Kasumi-1 (cell line): ENCODE measurements around the gene TENM4.
"Not testable (repeated sequence)": the region's sequence is repeated elsewhere in the genome, so short reads cannot be mapped to it uniquely, and the experiment has no call there.

Experiments
- DNase-seq, 2 experiments: peaks; one replicate each; lab custom pipeline; 2025; lab: John Stamatoyannopoulos, UW

Gene TENM4

GRCh38 chr11:78902771-78903507, 537.9 kb downstream of the TENM4 start:
- DNase-seq, result no peak

- no peak for DNase-seq
Observed at GRCh38 chr11:78901831-78902230, 539.0 kb downstream of the TENM4 start.

DNA sequence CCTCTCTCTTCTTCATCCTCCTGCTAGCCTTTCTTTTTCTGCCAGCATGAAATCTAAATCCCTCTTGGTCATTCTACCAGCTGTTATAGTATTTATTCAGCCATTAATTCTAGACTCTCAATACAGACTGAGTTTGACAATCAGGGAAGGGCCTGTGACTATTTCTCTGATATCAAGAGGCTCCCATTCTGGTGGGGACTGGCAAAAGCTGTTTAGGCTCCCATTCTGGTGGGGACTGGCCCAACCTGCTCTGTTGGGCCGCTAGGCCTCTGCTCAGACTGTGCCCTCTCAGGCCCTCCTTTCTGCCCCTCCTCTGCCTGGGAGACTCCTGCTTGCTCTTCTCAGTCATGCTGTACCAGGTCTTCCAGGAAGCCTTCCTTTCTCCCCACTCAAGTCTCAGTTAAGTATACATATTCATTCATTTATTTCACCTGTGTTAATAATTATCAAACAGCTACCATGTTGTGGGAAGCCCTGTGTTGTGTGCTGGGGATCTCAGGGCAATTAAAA, 542.5 kb downstream of the TENM4 start:
- no peak for DNase-seq

DNA sequence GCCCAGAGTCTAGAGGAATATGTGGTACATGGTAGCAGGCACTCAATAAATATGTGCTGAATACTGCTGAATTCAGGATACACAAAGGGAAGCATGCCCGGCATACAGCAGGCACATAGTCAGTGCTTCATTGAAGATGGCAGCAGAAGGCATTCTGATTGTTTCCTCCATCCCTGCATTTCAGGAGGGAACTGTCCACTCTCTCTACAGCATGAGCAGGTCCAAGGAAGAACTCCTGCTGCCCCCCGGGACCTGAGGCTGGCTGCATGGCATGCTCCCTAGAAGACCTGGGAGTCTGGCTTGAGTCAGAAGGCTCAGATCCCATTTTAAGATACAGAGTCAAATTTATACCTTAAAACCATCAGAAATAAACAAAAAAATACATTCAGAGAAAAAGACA, 546.8 kb downstream of the TENM4 start:
- no peak for DNase-seq

DNA sequence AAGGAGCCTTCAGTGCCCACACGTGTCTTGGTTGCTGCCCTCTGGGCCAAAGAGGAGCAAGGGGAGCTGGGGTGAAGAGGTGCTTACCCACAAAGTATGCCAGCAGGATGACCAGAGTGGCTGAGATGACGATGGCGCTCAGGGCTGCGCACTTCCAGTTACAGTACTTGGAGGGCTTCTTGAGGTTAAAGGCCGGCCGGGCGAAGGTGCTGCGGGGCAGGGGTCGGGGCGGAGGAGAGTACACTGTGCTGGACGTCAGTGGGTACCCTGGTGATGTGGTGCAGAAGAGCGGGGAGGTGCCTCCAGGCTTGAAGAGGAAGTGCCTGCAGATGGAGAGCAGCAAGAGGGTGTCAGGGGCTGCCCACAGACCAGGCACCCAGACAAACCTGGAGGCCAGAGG, 551.1 kb downstream of the TENM4 start:
- no peak for DNase-seq

GRCh38 chr11:78886616-78887015, 554.2 kb downstream of the TENM4 start:
- no peak for DNase-seq

DNA sequence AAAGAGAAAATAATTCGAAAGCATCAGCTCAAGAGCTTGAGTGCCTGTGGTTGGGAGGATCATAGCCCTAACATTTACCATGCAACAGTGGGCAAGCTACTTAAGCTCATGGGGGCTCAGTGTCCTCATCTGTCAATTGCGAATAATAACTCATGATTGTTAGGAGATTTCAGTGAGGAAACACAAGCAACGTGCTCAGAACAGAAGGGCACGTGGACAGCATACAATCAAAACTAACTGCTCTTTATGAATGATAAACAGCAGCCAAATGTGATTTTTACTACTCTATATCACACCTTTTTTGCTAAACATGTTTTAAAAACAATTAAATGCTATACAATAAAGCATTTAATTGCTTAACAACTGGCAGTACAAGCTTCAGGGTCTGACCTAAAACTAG, 556.1 kb downstream of the TENM4 start:
- DNase-seq, result no peak

DNA sequence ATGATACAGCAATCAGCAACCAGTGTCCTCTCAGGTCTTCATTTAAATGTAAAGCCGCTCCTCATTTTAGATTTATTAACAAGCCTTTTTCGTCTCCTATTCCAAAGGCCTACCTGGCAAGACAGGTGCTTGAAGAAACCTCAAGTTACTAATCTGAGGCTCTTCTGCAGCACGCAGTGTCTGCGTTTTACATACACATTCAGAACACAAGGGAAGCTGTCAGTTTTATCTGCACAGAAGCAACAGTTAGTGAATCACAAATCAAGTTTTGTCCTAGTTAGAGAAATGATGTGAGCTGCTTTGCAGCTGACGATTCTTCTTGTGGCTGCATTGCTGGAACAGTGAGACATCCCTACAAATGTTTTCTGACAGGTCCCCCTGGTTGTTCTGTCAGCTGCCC, 557.3 kb downstream of the TENM4 start:
- DNase-seq, result no peak

DNA sequence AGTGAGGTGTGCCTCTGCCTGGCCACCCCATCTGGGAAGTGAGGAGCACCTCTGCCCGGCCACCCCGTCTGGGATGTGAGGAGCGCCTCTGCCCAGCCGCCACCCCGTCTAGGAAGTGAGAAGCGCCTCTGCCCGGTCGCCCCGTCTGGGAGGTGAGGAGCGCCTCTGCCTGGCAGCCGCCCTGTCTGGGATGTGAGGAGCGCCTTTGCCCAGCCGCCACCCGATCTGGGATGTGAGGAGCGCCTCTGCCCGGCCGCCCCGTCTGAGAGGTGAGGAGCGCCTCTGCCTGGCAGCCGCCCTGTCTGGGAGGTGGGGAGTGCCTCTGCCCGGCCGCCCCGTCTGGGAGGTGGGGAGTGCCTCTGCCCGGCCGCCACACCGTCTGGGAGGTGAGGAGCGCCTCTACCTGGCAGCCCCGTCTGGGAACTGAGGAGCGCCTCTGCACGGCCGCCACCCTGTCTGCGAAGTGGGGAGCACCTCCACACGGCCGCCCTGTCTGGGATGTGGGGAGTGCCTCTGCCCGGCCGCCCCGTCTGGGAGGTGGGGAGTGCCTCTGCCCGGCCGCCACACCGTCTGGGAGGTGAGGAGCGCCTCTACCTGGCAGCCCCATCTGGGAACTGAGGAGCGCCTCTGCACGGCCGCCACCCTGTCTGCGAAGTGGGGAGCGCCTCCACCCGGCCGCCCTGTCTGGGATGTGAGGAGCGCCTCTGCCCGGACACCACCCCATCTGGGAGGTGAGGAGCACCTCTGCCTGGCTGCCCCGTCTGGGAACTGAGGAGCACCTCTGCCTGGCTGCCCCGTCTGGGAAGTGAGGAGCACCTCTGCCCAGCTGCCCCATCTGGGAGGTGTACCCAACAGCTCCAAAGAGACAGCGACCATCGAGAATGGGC, 561.5 kb downstream of the TENM4 start:
- not testable (repeated sequence) for DNase-seq

GRCh38 chr11:78878631-78879030, 562.2 kb downstream of the TENM4 start:
- no peak for DNase-seq

DNA sequence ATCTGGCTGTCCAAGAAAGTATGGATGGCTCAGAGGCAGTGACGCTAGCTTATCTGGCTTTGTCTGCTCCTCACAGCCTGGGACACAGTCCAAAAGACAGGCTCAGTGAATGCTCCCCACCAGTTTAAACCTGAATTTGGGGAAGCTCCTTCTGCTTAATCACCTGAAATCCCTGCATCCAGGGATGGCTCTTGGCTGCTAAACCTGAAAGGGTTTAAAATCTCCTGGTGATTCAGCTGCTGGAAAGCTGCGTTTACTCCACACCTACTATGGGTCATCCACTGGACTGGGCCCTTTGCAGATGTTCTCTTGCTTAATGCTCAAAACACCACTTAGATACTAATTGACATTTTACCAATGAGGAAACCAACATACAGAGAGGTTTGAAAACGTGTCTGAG, 564.2 kb downstream of the TENM4 start:
- no peak for DNase-seq

DNA sequence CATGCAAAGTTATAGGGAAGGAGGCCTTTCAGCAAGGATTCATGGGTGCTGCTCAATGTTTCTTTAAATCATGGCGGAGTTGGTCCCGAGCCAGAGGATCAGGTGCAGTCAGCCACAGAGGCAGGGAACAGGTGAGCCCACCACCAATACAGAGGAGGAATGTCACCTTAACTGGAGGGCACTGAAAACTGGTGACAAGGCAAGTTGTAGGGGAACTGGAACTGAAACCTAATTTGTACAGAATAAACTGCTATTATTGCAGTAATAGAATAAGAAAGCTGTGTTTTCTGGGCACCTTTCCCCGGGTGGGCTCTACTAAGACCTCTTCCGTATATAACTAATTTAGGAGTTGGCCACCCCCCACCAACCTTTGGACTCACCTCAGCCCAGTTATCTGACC, 570.2 kb downstream of the TENM4 start:
- DNase-seq, result no peak

GRCh38 chr11:78869293-78869692, 571.5 kb downstream of the TENM4 start:
- DNase-seq, result no peak

GRCh38 chr11:78868563-78868962, 572.3 kb downstream of the TENM4 start:
- no peak for DNase-seq

DNA sequence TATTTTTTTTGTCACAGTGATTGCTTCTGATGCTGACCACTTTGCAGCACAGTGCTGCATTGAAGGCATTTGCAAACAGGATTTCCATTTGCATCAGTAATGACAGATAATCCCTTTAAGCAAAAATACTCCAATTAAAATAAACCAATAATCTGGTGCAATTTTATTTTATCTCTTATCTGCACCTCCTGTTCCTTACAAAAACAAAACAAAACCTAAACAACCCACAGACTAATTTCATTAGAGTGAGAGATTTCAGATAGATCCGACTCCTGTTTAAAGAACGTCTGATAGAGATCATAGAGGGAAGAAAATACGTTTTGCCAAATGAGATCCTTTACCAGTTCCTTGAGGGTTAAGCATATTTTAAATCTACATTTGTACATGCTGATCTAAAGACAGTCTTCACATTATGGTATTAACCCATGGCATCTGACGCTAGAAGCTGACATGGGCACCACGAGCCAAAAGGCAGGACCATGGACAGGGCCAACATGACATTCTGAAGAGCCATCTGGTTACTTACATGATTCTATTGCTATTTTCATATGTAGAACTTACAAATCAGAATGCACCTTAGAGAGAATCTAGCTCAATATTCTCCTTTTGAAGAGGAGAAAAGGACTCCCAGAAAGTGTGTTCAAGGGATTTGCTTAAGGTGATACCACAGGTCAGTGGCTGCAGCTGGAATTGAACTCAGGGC, 580.0 kb downstream of the TENM4 start:
- peak; percentile 3 to 4 for DNase-seq

DNA sequence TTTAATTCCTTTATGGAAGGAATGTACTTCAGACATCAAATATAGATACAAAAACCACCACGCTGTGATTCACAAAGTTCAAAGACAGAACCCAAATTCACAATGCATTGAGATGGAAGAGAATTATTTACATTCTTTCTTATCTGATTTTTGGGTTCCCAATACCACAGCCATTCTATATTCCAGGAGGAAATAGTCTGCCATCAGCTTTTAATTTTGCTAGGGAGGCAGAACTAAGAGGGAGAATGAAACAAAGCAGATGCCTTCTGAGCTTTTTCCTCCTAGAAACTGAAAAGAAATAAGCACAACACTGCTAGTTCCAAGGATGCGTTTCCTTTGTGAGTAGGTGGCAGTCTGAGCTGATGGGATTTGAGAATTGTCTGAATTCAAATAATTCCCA, 583.1 kb downstream of the TENM4 start:
- no peak for DNase-seq

DNA sequence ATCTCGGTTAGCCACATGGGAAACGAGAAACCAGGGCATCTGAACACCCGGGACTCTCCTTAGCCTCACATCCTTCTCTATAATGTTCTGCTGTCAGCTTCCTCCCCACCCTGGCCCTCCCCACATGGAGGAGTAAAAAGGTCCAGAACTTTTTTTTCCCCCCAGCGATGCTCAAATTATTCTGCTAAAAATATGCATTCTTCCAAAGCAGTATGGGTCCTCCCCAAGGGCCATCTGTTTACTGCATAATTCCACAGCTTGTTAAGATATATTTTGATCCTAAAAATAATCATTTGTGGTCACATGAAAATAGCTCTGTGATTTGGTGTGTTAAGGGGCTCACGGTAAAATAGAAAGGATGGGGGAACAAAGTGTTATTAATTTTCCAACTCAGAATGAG, 584.6 kb downstream of the TENM4 start:
- DNase-seq, result no peak

DNA sequence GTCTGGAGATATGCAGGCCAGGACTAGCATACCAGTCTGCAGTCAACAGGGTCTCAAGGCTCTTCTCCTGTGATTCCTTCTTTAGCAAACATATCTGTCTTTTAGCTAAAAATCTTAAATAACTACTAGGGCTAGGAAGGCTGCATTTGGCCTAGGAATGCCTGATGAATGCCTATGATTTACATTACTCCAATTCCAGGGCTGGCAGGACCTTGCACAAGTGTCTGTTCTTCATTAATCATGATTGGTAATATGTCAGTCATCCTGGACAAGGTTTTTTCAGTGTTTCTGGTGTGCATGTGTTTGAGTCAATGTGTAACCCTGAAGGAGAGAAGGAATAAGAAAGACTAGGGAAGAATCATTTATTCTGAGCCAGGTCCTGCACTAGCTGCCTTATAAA, 585.7 kb downstream of the TENM4 start:
- no peak for DNase-seq

DNA sequence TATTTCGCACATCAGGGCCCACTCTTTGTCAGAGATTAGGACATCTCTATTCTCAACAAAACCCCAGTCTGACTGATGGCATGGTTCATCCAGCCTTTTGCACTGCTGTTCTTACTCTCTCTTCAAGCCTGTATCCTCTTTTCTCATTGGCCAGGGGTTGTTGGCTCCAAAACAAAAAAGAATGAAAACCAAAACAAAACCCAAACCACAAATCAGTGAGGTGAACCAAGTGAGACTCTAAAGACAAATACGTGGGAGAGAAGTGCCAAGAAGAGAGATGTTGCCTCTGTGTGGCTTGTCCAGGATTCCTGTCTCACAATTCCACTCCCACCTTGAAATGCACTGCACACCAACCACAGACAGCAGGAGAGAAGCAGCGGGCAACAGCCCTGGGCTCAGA, 587.3 kb downstream of the TENM4 start:
- no peak for DNase-seq

DNA sequence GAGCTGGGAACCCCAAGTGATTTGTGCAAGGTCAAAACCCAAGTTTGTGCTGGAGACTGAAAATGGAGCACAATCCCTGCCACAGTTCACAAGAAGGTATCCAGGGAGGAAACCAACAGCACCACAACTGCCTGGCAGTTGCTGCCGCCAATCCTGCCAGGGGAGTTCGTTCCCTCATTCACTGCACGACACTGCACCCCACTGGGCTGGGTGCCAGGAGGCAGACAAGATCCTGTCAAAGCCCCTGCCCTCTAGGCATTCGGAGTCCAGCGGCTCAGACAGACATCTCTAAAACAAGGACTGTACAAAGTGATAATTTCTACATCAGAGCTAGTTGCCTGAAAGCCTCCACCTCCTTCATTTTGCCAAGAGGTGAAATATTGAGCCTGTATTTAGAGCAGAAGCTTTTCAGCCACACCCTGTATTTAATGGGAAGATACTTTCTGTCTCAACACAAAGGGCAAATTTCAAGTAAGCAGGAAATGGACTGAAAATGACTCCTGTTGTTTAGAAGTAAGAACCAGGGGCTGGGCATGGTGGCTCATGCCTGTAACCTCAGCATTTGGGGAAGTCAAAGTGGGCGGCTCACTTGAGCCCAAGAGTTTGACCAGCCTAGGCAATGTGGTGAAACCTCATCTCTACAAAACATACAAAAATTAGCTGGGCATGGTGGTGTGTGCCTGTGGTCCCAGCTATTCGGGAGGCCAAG, 588.8 kb downstream of the TENM4 start:
- DNase-seq, result no peak

DNA sequence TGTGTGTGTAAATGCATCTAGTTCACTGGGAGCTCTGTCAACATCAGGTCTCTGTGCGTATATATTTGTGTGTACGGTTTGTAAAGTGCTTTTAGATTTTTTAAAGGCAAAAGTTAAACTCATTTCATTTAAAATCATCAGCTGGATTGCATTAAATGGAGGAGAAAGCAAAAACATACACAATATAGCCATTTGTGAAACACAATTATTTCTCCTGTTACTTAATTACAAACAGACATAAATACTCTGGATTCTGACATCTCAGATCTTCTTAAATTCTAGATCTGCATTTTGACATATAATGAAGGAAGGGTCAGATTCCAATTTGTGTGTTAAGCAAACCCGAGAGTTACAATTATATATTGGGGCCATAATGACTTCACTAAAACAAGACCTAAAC, 590.8 kb downstream of the TENM4 start:
- DNase-seq, result no peak

DNA sequence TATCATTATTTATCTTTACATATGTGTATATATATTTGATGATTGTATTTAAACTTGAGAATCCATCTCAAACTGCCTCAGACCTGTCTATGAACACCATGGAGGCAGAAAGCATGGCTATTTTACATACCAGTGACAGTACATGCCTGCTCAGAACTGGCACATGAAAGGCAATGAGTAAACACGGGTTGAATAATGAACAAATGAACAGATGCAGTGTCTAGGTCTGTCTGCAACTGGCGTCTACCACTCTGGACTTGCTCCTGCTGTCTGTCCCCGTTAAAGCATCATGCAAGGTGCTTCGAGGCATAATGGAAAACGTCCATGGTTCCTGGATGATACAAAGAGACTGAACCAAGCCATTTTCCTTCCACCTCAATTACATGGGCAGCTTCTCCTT, 594.6 kb downstream of the TENM4 start:
- no peak for DNase-seq
